Thymus (tissue), 11 donors: ENCODE data around the gene DNAJA3. TPM values are rescaled to one million over a fixed set of nuclear protein-coding genes. Genes with fewer than 3 reads are reported as not detected.

Experiments
- DNase-seq, 9 donors: peaks; one replicate each; pipeline ENCODE4 v3.0.0-alpha.2; 2013; ENCODE audit warnings: low spot score in 9 of 9, low read depth in 6 of 9, missing footprints in 1 of 9
- H3K27ac ChIP-seq, 2 donors: one replicate each; pipeline ENCODE4 v1.5.1; 2013; ENCODE audit warnings: control low read depth in 1 of 2, low read depth in 1 of 2, low read length in 1 of 2, mild to moderate bottlenecking in 1 of 2, moderate library complexity in 1 of 2
- H3K27me3 ChIP-seq, 2 donors: one replicate each; pipeline ENCODE4 v1.5.1; 2013; ENCODE audit warnings: low read length in 1 of 2; ENCODE audit not compliant: control insufficient read depth in 2 of 2, insufficient read depth in 1 of 2
- H3K36me3 ChIP-seq, 2 donors: one replicate each; pipeline ENCODE4 v1.5.1; 2013; ENCODE audit warnings: low read length in 1 of 2, mild to moderate bottlenecking in 1 of 2, moderate library complexity in 1 of 2; ENCODE audit not compliant: control insufficient read depth in 2 of 2, insufficient read depth in 2 of 2
- H3K4me1 ChIP-seq, 2 donors: one replicate each; pipeline ENCODE4 v1.5.1; 2013; ENCODE audit warnings: low read length in 2 of 2; ENCODE audit not compliant: control insufficient read depth in 2 of 2, insufficient read depth in 2 of 2
- H3K4me3 ChIP-seq, 2 donors: one replicate each; pipeline ENCODE4 v1.5.1; 2013; ENCODE audit warnings: low read length in 2 of 2, control low read depth in 1 of 2, mild to moderate bottlenecking in 1 of 2
- H3K9me3 ChIP-seq, 2 donors: one replicate each; pipeline ENCODE4 v1.5.1; 2013; ENCODE audit warnings: low read length in 1 of 2, mild to moderate bottlenecking in 1 of 2; ENCODE audit not compliant: control insufficient read depth in 2 of 2, insufficient read depth in 1 of 2
- WGBS: extraction: QIAGEN DNeasy Blood & Tissue Kit; methylation state at CpG from one replicate; pipeline ENCODE4 v1.1.7; 2013; 5-methylcytosine and 5-hydroxymethylcytosine counted together
- polyA plus RNA-seq: library from polyadenylated mRNA; stranded (reverse); fragments of 200-250 nt; gene quantifications from one replicate; pipeline ENCODE4 v1.2.3, GENCODE V29; 2013
- total RNA-seq: library from RNA; stranded (reverse); fragments of 120-200 nt; gene quantifications from one replicate; pipeline ENCODE4 v1.2.4, GENCODE V29; 2013
- donor health status: healthy.

Gene DNAJA3
- total and polyA plus RNA-seq, 2 donors: 25.8 to 28.4 TPM

DNA sequence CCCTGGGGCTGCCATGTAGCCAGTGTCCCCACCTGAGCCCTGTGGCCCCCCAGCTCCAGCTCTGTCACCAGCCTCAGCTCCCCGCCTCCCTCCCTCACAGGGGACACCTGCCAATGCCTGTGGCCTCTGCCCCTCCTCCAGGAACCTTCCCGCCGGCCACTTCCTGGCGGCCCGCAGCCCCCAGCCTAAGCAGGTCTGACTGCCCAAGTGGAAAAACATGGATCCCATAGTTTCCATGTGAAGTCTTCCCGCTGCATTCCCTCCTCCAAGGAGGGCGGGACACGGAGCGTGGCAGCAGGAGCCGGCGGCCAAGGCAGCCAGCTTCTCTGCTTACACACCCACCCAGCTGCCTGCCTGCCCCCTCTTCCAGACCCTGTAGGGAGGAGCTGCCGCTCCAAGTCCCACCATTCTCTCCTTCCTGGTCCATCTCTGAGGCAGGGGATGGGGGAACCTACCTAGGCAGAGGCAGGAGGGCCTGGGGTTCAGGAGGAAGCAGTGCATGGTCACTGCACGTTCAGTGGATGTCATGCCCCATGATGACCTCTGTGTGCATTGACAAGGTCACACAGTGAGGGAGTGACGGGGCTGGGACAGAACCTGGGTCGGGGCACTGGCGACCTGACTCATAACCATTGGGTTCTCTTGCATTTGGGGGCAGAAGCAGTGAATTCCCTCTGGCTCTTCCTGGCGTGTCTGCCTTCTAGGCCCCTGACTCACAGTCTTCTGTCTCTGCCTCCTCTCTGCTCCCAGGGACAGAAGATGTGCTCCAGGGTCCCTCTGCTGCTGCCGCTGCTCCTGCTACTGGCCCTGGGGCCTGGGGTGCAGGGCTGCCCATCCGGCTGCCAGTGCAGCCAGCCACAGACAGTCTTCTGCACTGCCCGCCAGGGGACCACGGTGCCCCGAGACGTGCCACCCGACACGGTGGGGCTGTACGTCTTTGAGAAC lies 45.3 kb upstream of the DNAJA3 start:
- DNase-seq: no peak
- Histone ChIP-seq H3K4me3 (no peak overlapping the region), H3K4me1 (peaks cover 0 to 3% of the 10 kb centered on the region in 2 donors), H3K36me3 (peaks cover 14 to 49% of the 10 kb centered on the region in 2 donors), H3K9me3 (no peaks in the 10 kb centered on the region), H3K27me3 (no peaks in the 10 kb centered on the region), H3K27ac (no peak overlapping the region)
- 97% methylated on average over 26 of the region's 26 CpGs for whole genome bisulfite sequencing

DNA sequence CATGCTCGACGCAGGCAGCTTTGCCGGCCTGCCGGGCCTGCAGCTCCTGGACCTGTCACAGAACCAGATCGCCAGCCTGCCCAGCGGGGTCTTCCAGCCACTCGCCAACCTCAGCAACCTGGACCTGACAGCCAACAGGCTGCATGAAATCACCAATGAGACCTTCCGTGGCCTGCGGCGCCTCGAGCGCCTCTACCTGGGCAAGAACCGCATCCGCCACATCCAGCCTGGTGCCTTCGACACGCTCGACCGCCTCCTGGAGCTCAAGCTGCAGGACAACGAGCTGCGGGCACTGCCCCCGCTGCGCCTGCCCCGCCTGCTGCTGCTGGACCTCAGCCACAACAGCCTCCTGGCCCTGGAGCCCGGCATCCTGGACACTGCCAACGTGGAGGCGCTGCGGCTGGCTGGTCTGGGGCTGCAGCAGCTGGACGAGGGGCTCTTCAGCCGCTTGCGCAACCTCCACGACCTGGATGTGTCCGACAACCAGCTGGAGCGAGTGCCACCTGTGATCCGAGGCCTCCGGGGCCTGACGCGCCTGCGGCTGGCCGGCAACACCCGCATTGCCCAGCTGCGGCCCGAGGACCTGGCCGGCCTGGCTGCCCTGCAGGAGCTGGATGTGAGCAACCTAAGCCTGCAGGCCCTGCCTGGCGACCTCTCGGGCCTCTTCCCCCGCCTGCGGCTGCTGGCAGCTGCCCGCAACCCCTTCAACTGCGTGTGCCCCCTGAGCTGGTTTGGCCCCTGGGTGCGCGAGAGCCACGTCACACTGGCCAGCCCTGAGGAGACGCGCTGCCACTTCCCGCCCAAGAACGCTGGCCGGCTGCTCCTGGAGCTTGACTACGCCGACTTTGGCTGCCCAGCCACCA lies 44.4 kb upstream of the DNAJA3 start:
- Histone ChIP-seq H3K27me3 (no peaks in the 10 kb centered on the region), H3K4me1 (peaks cover 0 to 1% of the 10 kb centered on the region in 2 donors), H3K9me3 (no peaks in the 10 kb centered on the region), H3K27ac (no peak overlapping the region), H3K36me3 (peaks cover 17 to 57% of the 10 kb centered on the region in 2 donors), H3K4me3 (no peak overlapping the region)
- no peak for DNase-seq
- 98% methylated on average over 59 of the region's 59 CpGs for WGBS

- Histone ChIP-seq H3K4me3 (no peak overlapping the region), H3K27ac (no peak overlapping the region), H3K36me3 (peaks cover 25 to 58% of the 10 kb centered on the region in 2 donors), H3K4me1 (no peaks in the 10 kb centered on the region), H3K27me3 (no peaks in the 10 kb centered on the region), H3K9me3 (no peaks in the 10 kb centered on the region)
- 98% methylated on average over 55 of the region's 55 CpGs for WGBS
- no peak for DNase-seq
These were observed 43.5 kb upstream of the DNAJA3 start for GRCh38 chr16:4381935-4382794.

GRCh38 chr16:4382795-4383357 lies 42.8 kb upstream of the DNAJA3 start:
- 98% methylated on average over 21 of the region's 21 CpGs for WGBS
- Histone ChIP-seq H3K36me3 (peaks cover 31 to 65% of the 10 kb centered on the region in 2 donors), H3K27ac (no peak overlapping the region), H3K9me3 (no peaks in the 10 kb centered on the region), H3K4me3 (no peak overlapping the region), H3K4me1 (no peaks in the 10 kb centered on the region), H3K27me3 (no peaks in the 10 kb centered on the region)
- no peak for DNase-seq

GRCh38 chr16:4383591-4384444 lies 41.9 kb upstream of the DNAJA3 start:
- Histone ChIP-seq H3K27ac (no peak overlapping the region), H3K27me3 (no peaks in the 10 kb centered on the region), H3K4me3 (no peak overlapping the region), H3K36me3 (peaks cover 41 to 73% of the 10 kb centered on the region in 2 donors), H3K4me1 (no peaks in the 10 kb centered on the region), H3K9me3 (no peaks in the 10 kb centered on the region)
- no peak for DNase-seq
- 96% methylated on average over 12 of the region's 12 CpGs for WGBS

DNA sequence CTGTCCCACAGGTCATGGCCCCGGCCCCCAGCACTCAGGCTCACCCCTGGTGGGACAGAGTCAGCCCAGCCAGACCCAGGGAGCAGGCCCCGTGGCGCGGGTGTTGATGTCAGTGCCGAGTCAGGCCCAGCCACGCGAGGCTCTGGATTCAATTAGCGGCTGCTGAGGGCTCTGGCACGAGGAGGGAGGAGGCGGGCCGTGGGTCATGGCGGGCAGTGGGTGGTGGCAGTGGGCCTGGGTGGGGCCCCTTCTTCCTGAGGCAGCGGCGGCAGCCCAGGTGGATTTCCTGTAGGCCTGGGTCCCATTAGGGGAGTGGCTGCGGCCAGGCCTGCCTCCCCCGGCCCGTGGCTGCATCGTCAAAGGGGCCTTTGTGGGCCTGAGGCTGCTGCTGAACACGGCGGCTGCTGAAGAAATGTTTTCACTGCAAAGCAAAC lies 41.1 kb upstream of the DNAJA3 start:
- Histone ChIP-seq H3K36me3 (peaks cover 44 to 78% of the 10 kb centered on the region in 2 donors), H3K4me3 (no peak overlapping the region), H3K4me1 (no peaks in the 10 kb centered on the region), H3K27ac (no peak overlapping the region), H3K9me3 (no peaks in the 10 kb centered on the region), H3K27me3 (no peaks in the 10 kb centered on the region)
- no peak for DNase-seq
- WGBS: 89% methylated on average over 20 of the region's 20 CpGs

GRCh38 chr16:4385066-4385788 lies 40.4 kb upstream of the DNAJA3 start:
- 93% methylated on average over 20 of the region's 20 CpGs for WGBS
- Histone ChIP-seq H3K27ac (no peak overlapping the region), H3K4me1 (no peaks in the 10 kb centered on the region), H3K27me3 (no peaks in the 10 kb centered on the region), H3K9me3 (peaks cover 0 to 3% of the 10 kb centered on the region in 2 donors), H3K36me3 (peaks cover 49 to 84% of the 10 kb centered on the region in 2 donors), H3K4me3 (no peak overlapping the region)
- no peak for DNase-seq
